Measurements from ENCODE around the gene PES1. TPM values are rescaled to one million over a fixed set of nuclear protein-coding genes. Genes with fewer than 3 reads are reported as not detected.

The PES1 gene
- total and polyA plus RNA-seq, 2 of the 13 experiments (the other 11 are each of a cell fraction or from before 2014, with no cell fraction given), result 65.1 to 94.7 TPM

DNA sequence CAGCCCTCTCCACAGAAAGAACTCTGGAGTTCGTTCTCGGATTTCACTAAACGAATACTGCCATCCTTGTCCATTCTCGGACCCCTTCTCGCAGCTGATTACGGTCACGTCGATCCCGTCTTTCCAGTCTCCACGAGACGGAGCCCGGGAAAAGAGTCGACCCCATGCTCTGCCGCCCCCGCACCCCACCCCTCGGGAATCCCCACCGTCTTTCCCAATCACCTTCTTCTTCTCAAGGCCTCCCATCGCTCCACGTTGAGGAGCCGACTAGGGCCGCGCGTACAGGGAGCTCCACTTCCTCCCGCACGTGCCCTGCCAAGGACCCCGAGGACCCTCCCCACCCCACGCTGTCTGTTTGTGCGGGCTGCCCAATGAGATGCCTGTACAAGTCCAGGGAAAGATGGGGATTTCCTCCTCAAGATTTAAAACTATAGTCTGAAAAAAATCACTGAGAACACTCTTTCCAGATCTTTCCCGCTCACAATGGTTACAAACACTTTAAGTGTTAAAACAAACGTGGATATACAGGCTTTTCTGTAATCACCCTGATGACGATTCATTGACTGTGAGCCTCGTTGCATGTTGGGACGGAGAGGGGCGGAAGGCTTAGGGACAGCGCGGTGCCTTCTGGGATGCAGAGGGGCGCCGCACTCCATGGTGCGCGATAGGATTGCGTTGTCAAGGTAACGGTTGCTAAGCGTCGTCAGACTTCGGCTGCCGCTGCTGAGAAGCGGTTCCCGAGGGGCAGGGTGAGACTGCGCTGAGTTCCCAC lies at the start of gene PES1 (continued):
- TF ChIP-seq, protein P1, sequence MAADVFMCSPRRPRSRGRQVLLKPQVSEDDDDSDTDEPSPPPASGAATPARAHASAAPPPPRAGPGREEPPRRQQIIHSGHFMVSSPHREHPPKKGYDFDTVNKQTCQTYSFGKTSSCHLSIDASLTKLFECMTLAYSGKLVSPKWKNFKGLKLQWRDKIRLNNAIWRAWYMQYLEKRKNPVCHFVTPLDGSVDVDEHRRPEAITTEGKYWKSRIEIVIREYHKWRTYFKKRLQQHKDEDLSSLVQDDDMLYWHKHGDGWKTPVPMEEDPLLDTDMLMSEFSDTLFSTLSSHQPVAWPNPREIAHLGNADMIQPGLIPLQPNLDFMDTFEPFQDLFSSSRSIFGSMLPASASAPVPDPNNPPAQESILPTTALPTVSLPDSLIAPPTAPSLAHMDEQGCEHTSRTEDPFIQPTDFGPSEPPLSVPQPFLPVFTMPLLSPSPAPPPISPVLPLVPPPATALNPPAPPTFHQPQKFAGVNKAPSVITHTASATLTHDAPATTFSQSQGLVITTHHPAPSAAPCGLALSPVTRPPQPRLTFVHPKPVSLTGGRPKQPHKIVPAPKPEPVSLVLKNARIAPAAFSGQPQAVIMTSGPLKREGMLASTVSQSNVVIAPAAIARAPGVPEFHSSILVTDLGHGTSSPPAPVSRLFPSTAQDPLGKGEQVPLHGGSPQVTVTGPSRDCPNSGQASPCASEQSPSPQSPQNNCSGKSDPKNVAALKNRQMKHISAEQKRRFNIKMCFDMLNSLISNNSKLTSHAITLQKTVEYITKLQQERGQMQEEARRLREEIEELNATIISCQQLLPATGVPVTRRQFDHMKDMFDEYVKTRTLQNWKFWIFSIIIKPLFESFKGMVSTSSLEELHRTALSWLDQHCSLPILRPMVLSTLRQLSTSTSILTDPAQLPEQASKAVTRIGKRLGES (CRISPR knock-in tag; IDR thresholded peaks at IDR 0.05; ENCODE audit: borderline replicate concordance), result no peak
- no peak for TF ChIP-seq ZNF10 (CRISPR knock-in tag; IDR thresholded peaks at IDR 0.05; ENCODE audit: borderline replicate concordance, low read depth)
- TF ChIP-seq, protein P2, sequence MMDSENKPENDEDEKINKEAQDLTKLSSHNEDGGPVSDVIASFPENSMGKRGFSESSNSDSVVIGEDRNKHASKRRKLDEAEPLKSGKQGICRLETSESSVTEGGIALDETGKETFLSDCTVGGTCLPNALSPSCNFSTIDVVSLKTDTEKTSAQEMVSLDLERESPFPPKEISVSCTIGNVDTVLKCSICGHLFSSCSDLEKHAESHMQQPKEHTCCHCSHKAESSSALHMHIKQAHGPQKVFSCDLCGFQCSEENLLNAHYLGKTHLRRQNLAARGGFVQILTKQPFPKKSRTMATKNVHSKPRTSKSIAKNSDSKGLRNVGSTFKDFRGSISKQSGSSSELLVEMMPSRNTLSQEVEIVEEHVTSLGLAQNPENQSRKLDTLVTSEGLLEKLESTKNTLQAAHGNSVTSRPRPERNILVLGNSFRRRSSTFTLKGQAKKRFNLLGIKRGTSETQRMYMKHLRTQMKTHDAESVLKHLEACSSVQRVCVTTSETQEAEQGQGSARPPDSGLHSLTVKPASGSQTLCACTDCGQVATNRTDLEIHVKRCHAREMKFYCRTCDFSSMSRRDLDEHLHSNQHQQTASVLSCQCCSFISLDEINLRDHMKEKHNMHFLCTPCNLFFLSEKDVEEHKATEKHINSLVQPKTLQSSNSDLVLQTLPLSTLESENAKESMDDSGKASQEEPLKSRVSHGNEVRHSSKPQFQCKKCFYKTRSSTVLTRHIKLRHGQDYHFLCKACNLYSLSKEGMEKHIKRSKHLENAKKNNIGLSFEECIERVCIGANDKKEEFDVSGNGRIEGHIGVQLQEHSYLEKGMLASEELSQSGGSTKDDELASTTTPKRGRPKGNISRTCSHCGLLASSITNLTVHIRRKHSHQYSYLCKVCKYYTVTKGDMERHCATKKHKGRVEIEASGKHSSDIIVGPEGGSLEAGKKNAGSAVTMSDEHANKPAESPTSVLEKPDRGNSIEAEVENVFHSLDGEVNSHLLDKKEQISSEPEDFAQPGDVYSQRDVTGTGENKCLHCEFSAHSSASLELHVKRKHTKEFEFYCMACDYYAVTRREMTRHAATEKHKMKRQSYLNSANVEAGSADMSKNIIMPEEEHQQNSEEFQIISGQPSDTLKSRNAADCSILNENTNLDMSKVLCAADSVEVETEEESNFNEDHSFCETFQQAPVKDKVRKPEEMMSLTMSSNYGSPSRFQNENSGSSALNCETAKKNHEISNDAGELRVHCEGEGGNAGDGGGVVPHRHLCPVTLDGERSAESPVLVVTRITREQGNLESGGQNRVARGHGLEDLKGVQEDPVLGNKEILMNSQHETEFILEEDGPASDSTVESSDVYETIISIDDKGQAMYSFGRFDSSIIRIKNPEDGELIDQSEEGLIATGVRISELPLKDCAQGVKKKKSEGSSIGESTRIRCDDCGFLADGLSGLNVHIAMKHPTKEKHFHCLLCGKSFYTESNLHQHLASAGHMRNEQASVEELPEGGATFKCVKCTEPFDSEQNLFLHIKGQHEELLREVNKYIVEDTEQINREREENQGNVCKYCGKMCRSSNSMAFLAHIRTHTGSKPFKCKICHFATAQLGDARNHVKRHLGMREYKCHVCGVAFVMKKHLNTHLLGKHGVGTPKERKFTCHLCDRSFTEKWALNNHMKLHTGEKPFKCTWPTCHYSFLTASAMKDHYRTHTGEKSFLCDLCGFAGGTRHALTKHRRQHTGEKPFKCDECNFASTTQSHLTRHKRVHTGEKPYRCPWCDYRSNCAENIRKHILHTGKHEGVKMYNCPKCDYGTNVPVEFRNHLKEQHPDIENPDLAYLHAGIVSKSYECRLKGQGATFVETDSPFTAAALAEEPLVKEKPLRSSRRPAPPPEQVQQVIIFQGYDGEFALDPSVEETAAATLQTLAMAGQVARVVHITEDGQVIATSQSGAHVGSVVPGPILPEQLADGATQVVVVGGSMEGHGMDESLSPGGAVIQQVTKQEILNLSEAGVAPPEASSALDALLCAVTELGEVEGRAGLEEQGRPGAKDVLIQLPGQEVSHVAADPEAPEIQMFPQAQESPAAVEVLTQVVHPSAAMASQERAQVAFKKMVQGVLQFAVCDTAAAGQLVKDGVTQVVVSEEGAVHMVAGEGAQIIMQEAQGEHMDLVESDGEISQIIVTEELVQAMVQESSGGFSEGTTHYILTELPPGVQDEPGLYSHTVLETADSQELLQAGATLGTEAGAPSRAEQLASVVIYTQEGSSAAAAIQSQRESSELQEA (CRISPR knock-in tag; IDR thresholded peaks at IDR 0.05; ENCODE audit: not compliant biosample characterization), result no peak
- TF ChIP-seq THAP11 (CRISPR knock-in tag; IDR thresholded peaks at IDR 0.05), result peak; percentile 94
- TF ChIP-seq ZKSCAN5 (CRISPR knock-in tag; IDR thresholded peaks at IDR 0.05), result no peak
- TF ChIP-seq ZNF350 (CRISPR knock-in tag; IDR thresholded peaks at IDR 0.05; ENCODE audit: borderline replicate concordance, low read depth), result peak; percentile 69; the same call in 1 of the 2 replicates
- peak; percentile 75; the same call in 1 of the 2 replicates for TF ChIP-seq IRF9 (CRISPR knock-in tag; IDR thresholded peaks at IDR 0.05; ENCODE audit: borderline replicate concordance)
- TF ChIP-seq SRY (CRISPR knock-in tag; IDR thresholded peaks at IDR 0.05), result no peak
- TF ChIP-seq HOXA3 (CRISPR knock-in tag; IDR thresholded peaks at IDR 0.05), result peak; percentile 53; the same call in 1 of the 2 replicates
- no peak for TF ChIP-seq HNRNPL (IDR thresholded peaks at IDR 0.05; ENCODE audit: low read depth, low read length)
- no peak for TF ChIP-seq NCOA1 (CRISPR knock-in tag; IDR thresholded peaks at IDR 0.05)
- TF ChIP-seq HNRNPLL (IDR thresholded peaks at IDR 0.05; ENCODE audit: low read depth, low read length, poor library complexity, severe bottlenecking), result peak; percentile 39
- TF ChIP-seq DNMT3B (CRISPR knock-in tag; conservative IDR thresholded peaks at IDR 0.05), result no peak
- no peak for TF ChIP-seq PCBP2 (optimal IDR thresholded peaks at IDR 0.05; ENCODE audit: low read depth, low read length, poor library complexity, severe bottlenecking)
- TF ChIP-seq ZNF264 (CRISPR knock-in tag; IDR thresholded peaks at IDR 0.05), result no peak

All from HepG2 (cell line).